ENCODE data around the gene UQCR10.

GRCh38 chr22:29740216-29740615 lies 27.0 kb upstream of the UQCR10 start:
- no peak for TF ChIP-seq POLR2AphosphoS5 (IDR thresholded peaks at IDR 0.05; ENCODE audit: low read depth, low read length)
- TF ChIP-seq CTCF (IDR thresholded peaks at IDR 0.05 in 2 of 3, conservative IDR thresholded peaks at IDR 0.05 in 1 of 3; ENCODE audit: borderline replicate concordance in 1 of 3, insufficient read depth in 1 of 3, low read depth in 2 of 3, low read length in 2 of 3) = no peak
- TF ChIP-seq TCF7L2 (IDR thresholded peaks at IDR 0.05; ENCODE audit: borderline replicate concordance, extremely low read depth, insufficient read depth, insufficient read length) = no peak
- TF ChIP-seq, protein P1, sequence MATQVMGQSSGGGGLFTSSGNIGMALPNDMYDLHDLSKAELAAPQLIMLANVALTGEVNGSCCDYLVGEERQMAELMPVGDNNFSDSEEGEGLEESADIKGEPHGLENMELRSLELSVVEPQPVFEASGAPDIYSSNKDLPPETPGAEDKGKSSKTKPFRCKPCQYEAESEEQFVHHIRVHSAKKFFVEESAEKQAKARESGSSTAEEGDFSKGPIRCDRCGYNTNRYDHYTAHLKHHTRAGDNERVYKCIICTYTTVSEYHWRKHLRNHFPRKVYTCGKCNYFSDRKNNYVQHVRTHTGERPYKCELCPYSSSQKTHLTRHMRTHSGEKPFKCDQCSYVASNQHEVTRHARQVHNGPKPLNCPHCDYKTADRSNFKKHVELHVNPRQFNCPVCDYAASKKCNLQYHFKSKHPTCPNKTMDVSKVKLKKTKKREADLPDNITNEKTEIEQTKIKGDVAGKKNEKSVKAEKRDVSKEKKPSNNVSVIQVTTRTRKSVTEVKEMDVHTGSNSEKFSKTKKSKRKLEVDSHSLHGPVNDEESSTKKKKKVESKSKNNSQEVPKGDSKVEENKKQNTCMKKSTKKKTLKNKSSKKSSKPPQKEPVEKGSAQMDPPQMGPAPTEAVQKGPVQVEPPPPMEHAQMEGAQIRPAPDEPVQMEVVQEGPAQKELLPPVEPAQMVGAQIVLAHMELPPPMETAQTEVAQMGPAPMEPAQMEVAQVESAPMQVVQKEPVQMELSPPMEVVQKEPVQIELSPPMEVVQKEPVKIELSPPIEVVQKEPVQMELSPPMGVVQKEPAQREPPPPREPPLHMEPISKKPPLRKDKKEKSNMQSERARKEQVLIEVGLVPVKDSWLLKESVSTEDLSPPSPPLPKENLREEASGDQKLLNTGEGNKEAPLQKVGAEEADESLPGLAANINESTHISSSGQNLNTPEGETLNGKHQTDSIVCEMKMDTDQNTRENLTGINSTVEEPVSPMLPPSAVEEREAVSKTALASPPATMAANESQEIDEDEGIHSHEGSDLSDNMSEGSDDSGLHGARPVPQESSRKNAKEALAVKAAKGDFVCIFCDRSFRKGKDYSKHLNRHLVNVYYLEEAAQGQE (IDR thresholded peaks at IDR 0.05; ENCODE audit: low read depth) = no peak
- no peak for TF ChIP-seq MAX (IDR thresholded peaks at IDR 0.05)
- no peak for TF ChIP-seq ZNF274 (IDR thresholded peaks at IDR 0.05; ENCODE audit: low read depth, low read length)
- TF ChIP-seq YY1 (IDR thresholded peaks at IDR 0.05; ENCODE audit: extremely low read depth, insufficient replicate concordance, low read depth, low read length) = no peak
- TF ChIP-seq EZH2 (IDR thresholded peaks at IDR 0.05) = no peak
- TF ChIP-seq, protein P2, sequence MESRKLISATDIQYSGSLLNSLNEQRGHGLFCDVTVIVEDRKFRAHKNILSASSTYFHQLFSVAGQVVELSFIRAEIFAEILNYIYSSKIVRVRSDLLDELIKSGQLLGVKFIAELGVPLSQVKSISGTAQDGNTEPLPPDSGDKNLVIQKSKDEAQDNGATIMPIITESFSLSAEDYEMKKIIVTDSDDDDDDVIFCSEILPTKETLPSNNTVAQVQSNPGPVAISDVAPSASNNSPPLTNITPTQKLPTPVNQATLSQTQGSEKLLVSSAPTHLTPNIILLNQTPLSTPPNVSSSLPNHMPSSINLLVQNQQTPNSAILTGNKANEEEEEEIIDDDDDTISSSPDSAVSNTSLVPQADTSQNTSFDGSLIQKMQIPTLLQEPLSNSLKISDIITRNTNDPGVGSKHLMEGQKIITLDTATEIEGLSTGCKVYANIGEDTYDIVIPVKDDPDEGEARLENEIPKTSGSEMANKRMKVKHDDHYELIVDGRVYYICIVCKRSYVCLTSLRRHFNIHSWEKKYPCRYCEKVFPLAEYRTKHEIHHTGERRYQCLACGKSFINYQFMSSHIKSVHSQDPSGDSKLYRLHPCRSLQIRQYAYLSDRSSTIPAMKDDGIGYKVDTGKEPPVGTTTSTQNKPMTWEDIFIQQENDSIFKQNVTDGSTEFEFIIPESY (IDR thresholded peaks at IDR 0.05; ENCODE audit: extremely low read depth, insufficient replicate concordance, low read length) = no peak
- no peak for TF ChIP-seq POLR2A (IDR thresholded peaks at IDR 0.05; ENCODE audit: borderline replicate concordance, extremely low read depth, insufficient read depth, insufficient read length)
- TF ChIP-seq SIN3A (IDR thresholded peaks at IDR 0.05; ENCODE audit: low read depth) = no peak
- TF ChIP-seq JUND (IDR thresholded peaks at IDR 0.05) = no peak
- no peak for TF ChIP-seq CEBPB (IDR thresholded peaks at IDR 0.05; ENCODE audit: low read depth)
- TF ChIP-seq RAD21 (IDR thresholded peaks at IDR 0.05; ENCODE audit: low read depth) = no peak

Data from HCT116 (cell line).